HepG2 (cell line): ENCODE measurements around the gene ARPC1B. TPM values are rescaled to one million over a fixed set of nuclear protein-coding genes. Genes with fewer than 3 reads are reported as not detected.

Experiments used
- BCL6 ChIP-seq: IDR thresholded peaks from 2 replicates; pipeline ENCODE4 v1.6.1; 2016; ENCODE audit warnings: missing genetic modification reagents, missing compliant biosample characterization
- CBX1 ChIP-seq: IDR thresholded peaks from one replicate; pipeline ENCODE4 v1.6.1; 2016; ENCODE audit warnings: antibody characterized with exemption, low read depth
- CHD4 ChIP-seq: fragments of 200-600 bp; sonication (generic); IDR thresholded peaks from 2 replicates; pipeline ENCODE4 v1.7.0; 2017; ENCODE audit warnings: mild to moderate bottlenecking, low read length, borderline replicate concordance
- CSRNP1 ChIP-seq: sonication (generic); formaldehyde crosslinking; IDR thresholded peaks from 2 replicates; pipeline ENCODE4 v1.8.1; 2023; ENCODE audit warnings: mild to moderate bottlenecking, missing genetic modification reagents
- E2F2 ChIP-seq: sonication (generic); formaldehyde crosslinking; IDR thresholded peaks from 2 replicates; pipeline ENCODE4 v1.4.0; 2020; ENCODE audit warnings: missing genetic modification reagents, borderline replicate concordance
- EP300 ChIP-seq, 3 experiments: sonication (generic) in 1 of 3; formaldehyde crosslinking in 1 of 3; IDR thresholded peaks; 2 replicates each; pipeline versions ENCODE4 v1.5.1 to v1.6.1; 2011 to 2020; ENCODE audit warnings: low read depth in 2 of 3, low read length in 2 of 3, borderline replicate concordance in 1 of 3, improper control_type of control experiment in 1 of 3, mild to moderate bottlenecking in 1 of 3, missing genetic modification reagents in 1 of 3, moderate library complexity in 1 of 3
- GATAD1 ChIP-seq: IDR thresholded peaks from 2 replicates; pipeline ENCODE4 v1.6.1; 2016; ENCODE audit warnings: missing genetic modification reagents, missing compliant biosample characterization
- HNF4G ChIP-seq, 2 experiments: sonication (generic) in 1 of 2; formaldehyde crosslinking in 1 of 2; IDR thresholded peaks; 2 replicates each; pipeline versions ENCODE4 v1.4.0 to v1.6.1; 2011 to 2020; ENCODE audit warnings: borderline replicate concordance in 2 of 2, low read depth in 2 of 2, mild to moderate bottlenecking in 2 of 2, low read length in 1 of 2, missing genetic modification reagents in 1 of 2, moderate library complexity in 1 of 2
- HOXA9 ChIP-seq: sonication (generic); formaldehyde crosslinking; IDR thresholded peaks from 2 replicates; pipeline ENCODE4 v1.8.1; 2022; ENCODE audit warnings: missing genetic modification reagents, mild to moderate bottlenecking, moderate library complexity, borderline replicate concordance
- MXI1 ChIP-seq: IDR thresholded peaks from 3 replicates; pipeline ENCODE4 v1.6.1; 2012; ENCODE audit warnings: low read depth, low read length, inconsistent platforms, borderline replicate concordance
- NFYC ChIP-seq: IDR thresholded peaks from 2 replicates; pipeline ENCODE4 v1.6.1; 2016; ENCODE audit warnings: missing genetic modification reagents, missing compliant biosample characterization
- NR0B2 ChIP-seq: sonication (generic); formaldehyde crosslinking; IDR thresholded peaks from 2 replicates; pipeline ENCODE4 v1.4.0; 2020; ENCODE audit warnings: mild to moderate bottlenecking, missing genetic modification reagents
- NR2F2 ChIP-seq: IDR thresholded peaks from 2 replicates; pipeline ENCODE4 v1.6.1; 2012; ENCODE audit warnings: low read depth, inconsistent platforms, borderline replicate concordance
- PLSCR1 ChIP-seq: sonication (generic); formaldehyde crosslinking; IDR thresholded peaks from 2 replicates; pipeline ENCODE4 v1.5.0; 2020; ENCODE audit warnings: missing genetic modification reagents, mild to moderate bottlenecking, borderline replicate concordance
- PRMT3 ChIP-seq: sonication (generic); formaldehyde crosslinking; IDR thresholded peaks from 2 replicates; pipeline ENCODE4 v1.8.1; 2022; ENCODE audit warnings: low read depth, mild to moderate bottlenecking, moderate library complexity, missing genetic modification reagents, borderline replicate concordance
- SRY ChIP-seq: sonication (generic); formaldehyde crosslinking; IDR thresholded peaks from 2 replicates; pipeline ENCODE4 v1.8.0; 2022; ENCODE audit warnings: mild to moderate bottlenecking, missing genetic modification reagents
- ZFYVE20 ChIP-seq: sonication (generic); formaldehyde crosslinking; IDR thresholded peaks from 2 replicates; pipeline ENCODE4 v1.8.0; 2023; ENCODE audit warnings: low read depth, mild to moderate bottlenecking, moderate library complexity, missing genetic modification reagents, borderline replicate concordance
- ZNF230 ChIP-seq: sonication (generic); formaldehyde crosslinking; IDR thresholded peaks from 2 replicates; pipeline ENCODE4 v1.4.0; 2020; ENCODE audit warnings: mild to moderate bottlenecking, missing genetic modification reagents
- ZNF234 ChIP-seq: sonication (generic); formaldehyde crosslinking; conservative IDR thresholded peaks from 2 replicates; pipeline ENCODE4 v1.5.1; 2020; ENCODE audit warnings: mild to moderate bottlenecking, missing genetic modification reagents
- polyA plus RNA-seq, 8 experiments: library from polyadenylated mRNA; depleted of rRNA in 3 of 8; stranded (reverse) in 7 of 8; unstranded in 1 of 8; fragments of >200 nt; fragmentation: Illumina TruSeq in 4 of 8; extraction: Trizol in 4 of 8; gene quantifications; 2 replicates each; pipeline versions ENCODE4 v1.2.1 to v1.2.3, GENCODE V29; 2011 to 2016; ENCODE audit warnings: low read depth in 4 of 8, missing spikeins in 1 of 8, mixed read lengths in 1 of 8; ENCODE audit not compliant: insufficient read depth in 1 of 8
- total RNA-seq, 5 experiments: library from RNA; depleted of rRNA; stranded (reverse); fragments of >200 nt; fragmentation: Illumina TruSeq; extraction: Trizol; gene quantifications; 2 replicates each; pipeline ENCODE4 v1.2.3, GENCODE V29; 2016; ENCODE audit warnings: low read depth in 1 of 5
- TF ChIP-seq, protein P1 (sequence below): IDR thresholded peaks from 2 replicates; pipeline ENCODE4 v1.6.1; 2016; ENCODE audit warnings: missing compliant biosample characterization, missing genetic modification reagents, borderline replicate concordance
- TF ChIP-seq, protein P2 (sequence below): sonication (generic); formaldehyde crosslinking; IDR thresholded peaks from 2 replicates; pipeline ENCODE4 v1.8.0; 2022; ENCODE audit warnings: low read depth, missing genetic modification reagents

The ARPC1B gene
- total and polyA plus RNA-seq, 2 of the 13 experiments (the other 11 are each of a cell fraction or from before 2014, with no cell fraction given) = 72.9 to 89.1 TPM

DNA sequence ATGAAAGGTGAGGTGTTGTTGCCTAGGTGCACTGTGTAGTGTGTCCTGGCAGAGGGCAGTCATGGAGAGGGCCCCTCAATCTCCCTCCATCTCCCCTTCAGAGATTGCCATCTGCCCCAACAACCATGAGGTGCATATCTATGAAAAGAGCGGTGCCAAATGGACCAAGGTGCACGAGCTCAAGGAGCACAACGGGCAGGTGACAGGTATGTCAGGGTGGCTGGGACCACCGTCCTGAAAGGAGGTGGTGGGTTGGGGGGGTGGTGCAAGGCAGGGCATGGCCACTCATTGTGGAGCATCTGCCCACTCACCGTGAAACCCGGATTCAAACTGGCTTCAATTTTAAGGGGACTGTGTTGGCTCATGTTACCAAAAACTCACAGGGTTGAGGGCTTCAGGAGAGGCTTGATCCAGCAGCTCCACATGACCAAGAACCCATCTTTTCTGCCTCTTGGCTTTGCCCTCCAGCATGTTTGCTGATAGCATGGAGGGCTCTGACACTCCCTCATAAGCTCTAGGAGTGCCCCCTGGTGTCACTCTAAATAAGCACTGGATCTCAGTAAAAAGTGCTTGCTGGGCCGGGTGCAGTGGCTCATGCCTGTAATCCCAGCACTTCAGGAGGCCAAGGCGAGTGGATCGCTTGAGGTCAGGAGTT, 12.2 kb downstream of the ARPC1B start (continued):
- TF ChIP-seq NR0B2 (CRISPR knock-in tag) (no peak), GATAD1 (CRISPR knock-in tag) (no peak), HOXA9 (CRISPR knock-in tag) (no peak), ZFYVE20 (CRISPR knock-in tag) (no peak), MXI1 (0 out of 3 replicates have a peak, but pooled peaks have one; percentile 3), CHD4 (no peak), CSRNP1 (CRISPR knock-in tag) (no peak), HNF4G (IDR thresholded peaks at IDR 0.05; ENCODE audit: borderline replicate concordance, low read depth, low read length) (no peak), HNF4G (CRISPR knock-in tag; IDR thresholded peaks at IDR 0.05; ENCODE audit: borderline replicate concordance, low read depth) (no peak), CBX1 (no peak), ZNF234 (CRISPR knock-in tag) (no peak), PLSCR1 (no peak), NFYC (CRISPR knock-in tag) (no peak), PRMT3 (CRISPR knock-in tag) (no peak), BCL6 (CRISPR knock-in tag) (no peak), NR2F2 (no peak), E2F2 (no peak), ZNF230 (CRISPR knock-in tag) (no peak), SRY (CRISPR knock-in tag) (no peak), EP300 (IDR thresholded peaks at IDR 0.05; ENCODE audit: low read depth in 2 of 2, low read length in 2 of 2) (no peak), EP300 (CRISPR knock-in tag; IDR thresholded peaks at IDR 0.05; ENCODE audit: borderline replicate concordance) (no peak)
- TF ChIP-seq, protein P1, sequence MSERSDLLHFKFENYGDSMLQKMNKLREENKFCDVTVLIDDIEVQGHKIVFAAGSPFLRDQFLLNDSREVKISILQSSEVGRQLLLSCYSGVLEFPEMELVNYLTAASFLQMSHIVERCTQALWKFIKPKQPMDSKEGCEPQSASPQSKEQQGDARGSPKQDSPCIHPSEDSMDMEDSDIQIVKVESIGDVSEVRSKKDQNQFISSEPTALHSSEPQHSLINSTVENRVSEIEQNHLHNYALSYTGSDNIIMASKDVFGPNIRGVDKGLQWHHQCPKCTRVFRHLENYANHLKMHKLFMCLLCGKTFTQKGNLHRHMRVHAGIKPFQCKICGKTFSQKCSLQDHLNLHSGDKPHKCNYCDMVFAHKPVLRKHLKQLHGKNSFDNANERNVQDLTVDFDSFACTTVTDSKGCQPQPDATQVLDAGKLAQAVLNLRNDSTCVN (CRISPR knock-in tag) = no peak
- TF ChIP-seq, protein P2, sequence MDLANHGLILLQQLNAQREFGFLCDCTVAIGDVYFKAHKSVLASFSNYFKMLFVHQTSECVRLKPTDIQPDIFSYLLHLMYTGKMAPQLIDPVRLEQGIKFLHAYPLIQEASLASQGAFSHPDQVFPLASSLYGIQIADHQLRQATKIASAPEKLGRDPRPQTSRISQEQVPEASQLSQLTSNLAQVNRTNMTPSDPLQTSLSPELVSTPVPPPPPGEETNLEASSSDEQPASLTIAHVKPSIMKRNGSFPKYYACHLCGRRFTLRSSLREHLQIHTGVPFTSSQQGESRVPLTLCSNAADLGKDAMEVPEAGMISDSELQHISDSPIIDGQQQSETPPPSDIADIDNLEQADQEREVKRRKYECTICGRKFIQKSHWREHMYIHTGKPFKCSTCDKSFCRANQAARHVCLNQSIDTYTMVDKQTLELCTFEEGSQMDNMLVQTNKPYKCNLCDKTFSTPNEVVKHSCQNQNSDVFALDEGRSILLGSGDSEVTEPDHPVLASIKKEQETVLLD (CRISPR knock-in tag) = no peak
